C4-2B (cell line): ENCODE data around the gene PPP4C.

Source experiments
- CTCF ChIP-seq: fragments of 450-650 bp; conservative IDR thresholded peaks from 2 replicates; pipeline ENCODE4 v1.5.1; 2017; ENCODE audit warnings: mild to moderate bottlenecking
- ZFX ChIP-seq: fragments of 450-650 bp; IDR thresholded peaks from 2 replicates; pipeline ENCODE4 v1.6.1; 2017

- TF ChIP-seq CTCF (no peak), ZFX (no peak)
Measured at GRCh38 chr16:30132591-30132990, 56.8 kb downstream of the PPP4C start.
